ENCODE measurements around the gene SOX8.
"Not testable (repeated sequence)": the region's sequence is repeated elsewhere in the genome, so short reads cannot be mapped to it uniquely, and the experiment has no call there.

The SOX8 gene

GRCh38 chr16:1010815-1011214 lies 29.2 kb downstream of the SOX8 start:
- DNase-seq, result no peak

- no peak for DNase-seq
These were observed 29.9 kb downstream of the SOX8 start for GRCh38 chr16:1011316-1012082.

- no peak for DNase-seq
These were observed 30.6 kb downstream of the SOX8 start for GRCh38 chr16:1012135-1012534.

DNA sequence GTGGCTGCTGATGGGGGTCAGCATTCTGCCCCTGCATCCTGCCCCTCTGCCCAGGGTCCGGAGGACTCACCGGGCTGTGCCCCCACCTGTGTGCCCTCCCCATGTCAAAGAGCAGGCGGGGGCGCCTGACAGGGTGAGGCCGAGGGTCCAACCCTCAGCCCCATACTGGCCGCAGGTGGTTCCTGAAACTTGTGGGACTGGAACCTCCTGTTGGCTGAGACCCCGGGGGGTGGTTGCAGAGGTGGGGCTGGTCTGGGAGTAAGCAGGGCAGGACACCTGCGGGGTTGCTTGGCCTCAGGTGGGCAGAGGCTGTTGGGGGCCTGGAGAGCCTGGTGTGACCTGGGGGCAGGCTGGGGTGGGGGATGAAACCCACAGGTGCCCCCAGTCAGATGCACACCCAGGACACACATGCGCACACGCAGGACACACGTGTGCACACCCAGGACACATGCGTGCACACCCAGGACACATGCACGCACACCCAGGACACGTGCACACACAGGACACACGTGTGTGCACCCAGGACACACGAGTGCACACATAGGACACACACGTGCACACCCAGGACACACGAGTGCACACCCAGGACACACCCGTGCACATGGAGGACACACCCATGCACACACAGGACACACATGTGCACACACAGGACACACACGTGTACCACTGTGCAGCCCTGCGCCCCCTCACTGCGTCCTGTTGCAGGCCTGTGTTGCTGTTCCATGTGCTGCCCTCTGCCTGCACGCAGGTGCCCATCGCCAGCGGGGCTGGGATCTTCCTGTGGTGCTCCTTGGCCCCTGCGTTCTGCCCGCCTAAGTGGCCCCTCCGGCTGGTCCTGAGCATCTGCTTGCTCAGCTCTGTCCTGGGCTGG lies 31.4 kb downstream of the SOX8 start:
- no peak for DNase-seq

DNA sequence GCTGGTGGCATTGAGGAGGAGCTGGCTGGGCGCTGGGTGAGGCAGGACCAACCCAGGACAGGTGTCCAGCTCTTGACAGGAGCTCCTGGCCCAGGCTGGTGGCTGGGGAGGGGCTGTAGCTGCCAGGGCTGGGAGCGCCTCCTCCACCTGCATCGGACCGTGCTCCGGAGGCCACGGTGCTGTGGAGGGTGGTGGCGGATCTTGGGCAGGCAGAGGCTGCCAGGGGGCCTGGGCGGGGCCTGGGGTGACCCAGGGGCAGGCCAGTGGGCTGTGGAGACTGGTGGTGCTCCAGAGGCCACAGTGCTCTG lies 32.0 kb downstream of the SOX8 start:
- no peak for DNase-seq

- DNase-seq, result no peak
These were observed 32.7 kb downstream of the SOX8 start for GRCh38 chr16:1014221-1014620.

- DNase-seq, result no peak
These were observed 33.4 kb downstream of the SOX8 start for GRCh38 chr16:1014771-1015495.

DNA sequence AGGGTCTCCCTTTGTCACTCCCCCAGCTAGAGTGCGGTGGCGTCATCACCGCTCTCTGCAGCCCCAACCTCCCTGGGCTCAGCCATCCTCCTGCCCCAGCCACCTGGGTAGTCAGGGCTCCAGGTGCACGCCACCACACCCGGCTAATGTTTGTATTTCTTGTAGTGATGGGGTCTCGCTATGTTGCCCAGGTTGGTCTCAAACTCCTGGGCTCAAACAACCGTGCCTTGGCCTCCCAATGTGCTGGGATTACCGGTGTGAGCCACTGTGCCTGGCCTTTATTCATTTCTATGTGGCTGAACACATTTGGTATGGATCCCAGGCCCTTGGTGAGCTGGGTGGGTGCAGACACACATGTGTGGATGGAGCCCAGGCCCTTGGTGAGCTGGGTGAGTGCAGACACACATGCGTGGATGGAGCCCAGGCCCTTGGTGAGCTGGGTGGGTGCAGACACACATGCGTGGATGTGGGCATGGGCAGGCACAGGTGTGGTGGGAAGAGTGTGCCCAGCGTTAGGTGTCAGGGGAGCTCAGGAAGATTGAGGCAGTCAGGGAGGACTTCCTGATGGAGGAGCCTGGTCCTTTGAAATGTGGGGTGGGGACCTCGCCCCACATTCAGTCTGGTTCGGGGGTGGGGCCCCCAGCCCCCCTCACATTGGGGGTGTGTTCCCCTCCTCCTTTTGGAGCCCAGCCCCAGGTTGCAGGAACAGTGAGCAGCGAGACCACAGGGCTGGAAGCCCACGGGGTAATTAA lies 37.1 kb downstream of the SOX8 start:
- DNase-seq, result no peak

- no peak for DNase-seq
These were observed 37.9 kb downstream of the SOX8 start for GRCh38 chr16:1019231-1020090.

GRCh38 chr16:1020091-1020399 lies 38.5 kb downstream of the SOX8 start:
- no peak for DNase-seq

DNA sequence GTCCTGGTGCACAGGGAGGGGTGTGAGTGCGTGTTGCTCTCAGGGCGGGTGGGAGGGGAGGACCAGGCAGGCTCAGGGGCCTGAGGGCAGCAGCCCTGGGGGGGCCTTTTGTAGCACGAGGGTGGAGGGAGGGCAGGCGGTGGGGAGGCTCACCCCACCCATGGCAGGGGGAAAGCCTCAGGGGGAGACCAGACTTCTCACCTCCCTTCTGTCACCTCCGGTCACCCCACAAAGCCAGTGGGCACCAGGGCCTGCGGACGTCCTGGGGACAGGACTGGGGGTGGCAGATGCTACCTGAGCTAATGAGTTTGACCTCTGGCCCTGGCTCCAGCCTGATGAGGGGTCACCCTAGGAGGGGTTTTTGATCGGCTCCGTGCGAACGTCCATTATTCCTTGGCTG lies 39.0 kb downstream of the SOX8 start:
- no peak for DNase-seq

DNA sequence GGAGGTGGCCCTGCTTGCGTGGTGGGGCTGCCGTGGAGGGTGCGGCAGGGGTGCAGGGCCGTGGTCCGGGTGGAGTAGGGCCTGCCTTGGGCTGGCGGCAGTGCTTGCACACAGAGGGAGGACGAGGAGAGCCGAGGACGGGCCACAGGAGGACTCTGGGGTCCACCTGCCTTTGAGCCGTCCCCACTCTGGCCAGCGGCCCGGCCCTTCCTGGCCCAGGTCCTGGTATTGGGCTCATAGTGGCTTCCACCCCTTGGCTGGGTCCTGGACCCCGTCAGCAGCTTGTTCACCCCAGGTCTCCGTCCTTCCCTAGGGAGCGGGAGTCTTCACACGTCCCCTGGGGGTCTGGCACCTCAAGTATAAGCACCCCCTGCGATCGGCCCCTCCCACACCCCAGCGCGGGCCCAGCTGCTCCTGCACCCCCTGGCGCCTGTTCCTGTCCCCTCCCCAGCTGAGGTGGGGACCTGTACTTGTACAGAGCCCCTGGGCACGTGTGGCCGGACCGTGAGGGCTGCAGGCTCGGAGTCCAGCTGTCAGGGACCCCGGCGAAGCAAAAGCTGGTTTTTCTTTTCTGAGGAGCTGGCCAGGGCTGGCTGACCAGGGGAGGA lies 40.1 kb downstream of the SOX8 start:
- DNase-seq, result no peak

- DNase-seq, result no peak
These were observed 40.9 kb downstream of the SOX8 start for GRCh38 chr16:1022466-1022865.

GRCh38 chr16:1024138-1024537 lies 42.6 kb downstream of the SOX8 start:
- DNase-seq, result no peak

DNA sequence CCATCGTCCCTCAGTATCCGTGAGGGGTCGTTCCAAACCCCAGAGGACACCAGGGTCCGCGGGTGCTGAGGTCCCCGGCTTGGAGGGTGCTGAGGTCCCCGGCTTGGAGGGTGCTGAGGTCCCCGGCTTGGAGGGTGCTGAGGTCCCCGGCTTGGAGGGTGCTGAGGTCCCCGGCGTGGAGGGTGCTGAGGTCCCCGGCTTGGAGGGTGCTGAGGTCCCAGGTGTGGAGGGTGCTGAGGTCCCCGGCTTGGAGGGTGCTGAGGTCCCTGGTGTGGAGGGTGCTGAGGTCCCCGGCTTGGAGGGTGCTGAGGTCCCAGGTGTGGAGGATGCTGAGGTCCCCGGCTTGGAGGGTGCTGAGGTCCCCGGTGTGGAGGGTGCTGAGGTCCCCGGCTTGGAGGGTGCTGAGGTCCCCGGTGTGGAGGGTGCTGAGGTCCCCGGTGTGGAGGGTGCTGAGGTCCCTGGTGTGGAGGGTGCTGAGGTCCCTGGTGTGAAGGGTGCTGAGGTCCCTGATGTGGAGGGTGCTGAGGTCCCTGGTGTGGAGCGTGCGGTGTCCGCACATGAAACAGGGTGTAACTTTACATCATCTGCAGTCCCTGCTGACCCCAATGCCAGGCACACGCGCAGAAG lies 43.7 kb downstream of the SOX8 start:
- not testable (repeated sequence) for DNase-seq

GRCh38 chr16:1026057-1026783 lies 44.6 kb downstream of the SOX8 start:
- DNase-seq, result no peak

DNA sequence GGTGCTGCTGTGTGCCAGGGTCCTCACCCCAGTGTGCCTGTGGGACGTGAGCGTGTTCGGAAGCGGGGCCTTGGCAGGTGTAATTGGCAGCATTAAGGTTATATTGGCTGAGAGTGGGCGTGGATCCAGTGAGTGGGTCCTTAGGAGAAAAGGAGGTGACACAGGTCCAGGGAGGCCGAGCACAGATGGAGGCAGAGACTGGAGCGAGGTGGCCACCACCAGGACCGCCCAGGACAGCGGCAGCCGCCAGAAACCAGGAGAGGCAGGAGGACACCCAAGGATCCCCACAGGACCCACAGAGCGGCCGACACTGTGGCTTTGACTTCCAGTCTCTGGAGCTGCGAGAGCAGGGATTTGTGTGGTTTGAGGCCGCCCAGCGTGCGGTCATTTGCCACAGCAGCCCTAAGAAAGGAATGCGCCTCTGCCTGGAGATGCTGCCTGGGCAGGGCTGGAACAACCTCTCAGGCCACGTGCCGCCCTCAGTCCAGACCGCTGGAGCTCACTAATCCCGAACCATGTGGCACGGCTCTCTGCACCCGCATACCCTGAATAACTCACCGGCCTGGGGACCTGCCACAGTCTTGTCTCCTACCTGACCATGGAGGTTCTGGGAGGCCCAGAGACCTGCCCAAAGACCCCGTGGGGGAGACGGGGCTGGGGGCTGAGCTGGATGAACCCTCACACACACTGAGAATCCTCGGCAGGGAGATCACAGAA lies 45.4 kb downstream of the SOX8 start:
- no peak for DNase-seq

GRCh38 chr16:1027501-1027815 lies 45.9 kb downstream of the SOX8 start:
- no peak for DNase-seq

GRCh38 chr16:1028056-1028455 lies 46.5 kb downstream of the SOX8 start:
- no peak for DNase-seq
